GM12878 (cell line): Measurements from ENCODE around the gene PPM1K. TPM values are rescaled to one million over a fixed set of nuclear protein-coding genes. Genes with fewer than 3 reads are reported as not detected.

ENCODE experiments used
- BCL11A ChIP-seq: IDR thresholded peaks from 2 replicates; pipeline ENCODE4 v1.6.1; 2011; ENCODE audit warnings: low read depth, low read length
- CBFB ChIP-seq: IDR thresholded peaks from 2 replicates; pipeline ENCODE4 v1.6.1; 2016; ENCODE audit warnings: antibody characterized with exemption, low read depth
- CBX5 ChIP-seq: sonication (generic); IDR thresholded peaks from 2 replicates; pipeline ENCODE4 v1.6.1; 2016; ENCODE audit warnings: low read depth, moderate library complexity, mild to moderate bottlenecking, inconsistent platforms
- CREM ChIP-seq: IDR thresholded peaks from 2 replicates; pipeline ENCODE4 v1.6.1; 2014; ENCODE audit warnings: antibody characterized with exemption, low read depth
- DPF2 ChIP-seq: fragments of 450-650 bp; IDR thresholded peaks from 2 replicates; pipeline ENCODE4 v1.6.1; 2017; ENCODE audit warnings: mild to moderate bottlenecking
- IKZF1 ChIP-seq: fragments of 450-650 bp; conservative IDR thresholded peaks from 2 replicates; pipeline ENCODE4 v1.6.1; 2017; ENCODE audit warnings: antibody characterized with exemption, mild to moderate bottlenecking
- KLF5 ChIP-seq: fragments of 450-650 bp; IDR thresholded peaks from 2 replicates; pipeline ENCODE4 v1.6.1; 2014; ENCODE audit warnings: mild to moderate bottlenecking; ENCODE audit not compliant: partially characterized antibody
- MEF2B ChIP-seq: fragments of 450-650 bp; IDR thresholded peaks from 2 replicates; pipeline ENCODE4 v1.6.1; 2018; ENCODE audit warnings: mild to moderate bottlenecking, moderate library complexity; ENCODE audit not compliant: partially characterized antibody, poor library complexity, severe bottlenecking
- MYB ChIP-seq: fragments of 150-350 bp; IDR thresholded peaks from 2 replicates; pipeline ENCODE4 v1.6.1; 2014; ENCODE audit warnings: mild to moderate bottlenecking, low read depth, low read length, borderline replicate concordance
- MYC ChIP-seq: IDR thresholded peaks from 2 replicates; pipeline ENCODE4 v1.6.1; 2011; ENCODE audit warnings: mild to moderate bottlenecking, low read length, moderate library complexity, inconsistent platforms; ENCODE audit not compliant: insufficient read depth, insufficient replicate concordance, insufficient read length, severe bottlenecking
- PML ChIP-seq: IDR thresholded peaks from 2 replicates; pipeline ENCODE4 v1.6.1; 2012; ENCODE audit warnings: low read length, inconsistent platforms
- POLR2A ChIP-seq: IDR thresholded peaks from 2 replicates; pipeline ENCODE4 v1.6.1; 2011; ENCODE audit warnings: low read depth, mild to moderate bottlenecking, low read length
- POU2F2 ChIP-seq: IDR thresholded peaks from 3 replicates; pipeline ENCODE4 v1.6.1; 2011; ENCODE audit warnings: low read depth, mild to moderate bottlenecking, low read length, borderline replicate concordance
- RB1 ChIP-seq: fragments of 450-650 bp; formaldehyde crosslinking; IDR thresholded peaks from 2 replicates; pipeline ENCODE4 v1.6.1; 2017; ENCODE audit warnings: mild to moderate bottlenecking, borderline replicate concordance
- RCOR1 ChIP-seq: conservative IDR thresholded peaks from 2 replicates; pipeline ENCODE4 v1.6.1; 2012; ENCODE audit warnings: low read depth, low read length, improper control_type of control experiment
- YY1 ChIP-seq: IDR thresholded peaks from 2 replicates; pipeline ENCODE4 v1.6.1; 2011; ENCODE audit warnings: low read depth, mild to moderate bottlenecking, low read length
- ZNF24 ChIP-seq: fragments of 450-650 bp; IDR thresholded peaks from 2 replicates; pipeline ENCODE4 v1.6.1; 2017; ENCODE audit warnings: antibody characterized with exemption, mild to moderate bottlenecking
- polyA plus RNA-seq, 11 experiments: library from polyadenylated mRNA; depleted of rRNA in 4 of 11; unstranded in 6 of 11; stranded (reverse) in 5 of 11; fragments of >200 nt; fragmentation: Nextera tagmentation in 4 of 11; fragmentation: Illumina TruSeq in 1 of 11; extraction: Ambion mirVana in 4 of 11; extraction: Trizol in 1 of 11; gene quantifications; 1 replicate in 1 of 11; 2 replicates in 10 of 11; pipeline versions ENCODE4 v1.2.1 to v1.2.3, GENCODE V29; 2011 to 2016; ENCODE audit warnings: inconsistent platforms in 2 of 11, missing spikeins in 2 of 11, low read depth in 1 of 11
- total RNA-seq, 4 experiments: library from RNA; depleted of rRNA in 3 of 4; stranded (reverse); fragments of >200 nt in 3 of 4; fragmentation: Illumina TruSeq in 1 of 4; extraction: Trizol in 1 of 4; gene quantifications; 2 replicates each; pipeline versions ENCODE4 v1.2.1 to v1.2.3, GENCODE V29; 2013 to 2021
- TF ChIP-seq, protein P1 (sequence below): IDR thresholded peaks from 2 replicates; pipeline ENCODE4 v1.6.1; 2011; ENCODE audit warnings: low read depth, mild to moderate bottlenecking, low read length, moderate library complexity, borderline replicate concordance; ENCODE audit errors: extremely low read depth
- TF ChIP-seq, protein P2 (sequence below): fragments of 450-650 bp; IDR thresholded peaks from 2 replicates; pipeline ENCODE4 v1.6.1; 2017; ENCODE audit warnings: low read depth, mild to moderate bottlenecking, moderate library complexity
- TF ChIP-seq, protein P3 (sequence below): fragments of 450-650 bp; formaldehyde crosslinking; IDR thresholded peaks from 2 replicates; pipeline ENCODE4 v1.4.0; 2020; ENCODE audit warnings: mild to moderate bottlenecking, moderate library complexity

PPM1K gene
- total and polyA plus RNA-seq, 10 of the 15 experiments (the other 5 are each of a cell fraction or from before 2014, with no cell fraction given) = 25.0 to 79.1 (median 36.9) TPM

DNA sequence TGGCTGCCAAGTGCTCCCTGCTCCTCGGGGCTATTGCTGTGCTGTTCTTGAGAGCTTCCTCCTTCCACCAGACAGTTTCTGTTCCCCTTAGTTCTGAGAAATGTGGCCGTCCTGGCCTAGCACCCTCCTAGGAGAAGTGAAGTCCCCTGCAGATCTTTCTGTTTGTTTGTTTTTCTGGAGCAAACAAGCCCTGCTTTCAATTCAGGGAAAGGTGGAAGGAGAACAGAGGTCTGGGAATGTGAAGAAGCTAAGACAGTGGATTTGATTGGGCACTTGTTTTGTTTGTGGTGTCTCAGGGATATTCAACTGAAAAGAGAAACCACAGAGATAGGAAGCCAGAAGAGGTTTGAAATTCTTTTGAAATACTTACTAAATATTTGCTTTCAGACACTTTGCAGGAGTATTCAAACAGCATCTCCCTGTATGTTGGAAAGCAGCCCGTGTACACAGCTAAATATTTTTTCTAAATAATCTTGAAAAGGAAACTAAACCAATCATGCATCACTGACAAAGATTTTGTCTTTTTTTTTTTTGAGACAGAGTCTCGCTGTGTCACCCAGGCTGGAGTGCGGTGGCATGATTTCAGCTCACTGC is 36.5 kb upstream of the PPM1K start (continued):
- TF ChIP-seq POU2F2 (0 out of 3 replicates have a peak, but pooled peaks have one; percentile 59), MYB (no peak), POLR2A (peak; percentile 49), IKZF1 (peak; percentile 90), MYC (no peak), DPF2 (peak; percentile 90), KLF5 (no peak), MEF2B (peak; percentile 38), PML (0 out of 2 replicates have a peak, but pooled peaks have one; percentile 27), RB1 (no peak), CREM (no peak), RCOR1 (no peak), CBFB (no peak), BCL11A (peak; percentile 68), ZNF24 (no peak), YY1 (peak; percentile 52; the same call in 1 of the 2 replicates), CBX5 (peak; percentile 30; the same call in 1 of the 2 replicates)
- TF ChIP-seq, protein P1, sequence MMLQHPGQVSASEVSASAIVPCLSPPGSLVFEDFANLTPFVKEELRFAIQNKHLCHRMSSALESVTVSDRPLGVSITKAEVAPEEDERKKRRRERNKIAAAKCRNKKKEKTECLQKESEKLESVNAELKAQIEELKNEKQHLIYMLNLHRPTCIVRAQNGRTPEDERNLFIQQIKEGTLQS = no peak
- TF ChIP-seq, protein P2, sequence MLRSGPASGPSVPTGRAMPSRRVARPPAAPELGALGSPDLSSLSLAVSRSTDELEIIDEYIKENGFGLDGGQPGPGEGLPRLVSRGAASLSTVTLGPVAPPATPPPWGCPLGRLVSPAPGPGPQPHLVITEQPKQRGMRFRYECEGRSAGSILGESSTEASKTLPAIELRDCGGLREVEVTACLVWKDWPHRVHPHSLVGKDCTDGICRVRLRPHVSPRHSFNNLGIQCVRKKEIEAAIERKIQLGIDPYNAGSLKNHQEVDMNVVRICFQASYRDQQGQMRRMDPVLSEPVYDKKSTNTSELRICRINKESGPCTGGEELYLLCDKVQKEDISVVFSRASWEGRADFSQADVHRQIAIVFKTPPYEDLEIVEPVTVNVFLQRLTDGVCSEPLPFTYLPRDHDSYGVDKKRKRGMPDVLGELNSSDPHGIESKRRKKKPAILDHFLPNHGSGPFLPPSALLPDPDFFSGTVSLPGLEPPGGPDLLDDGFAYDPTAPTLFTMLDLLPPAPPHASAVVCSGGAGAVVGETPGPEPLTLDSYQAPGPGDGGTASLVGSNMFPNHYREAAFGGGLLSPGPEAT = peak; percentile 86
- TF ChIP-seq, protein P3, sequence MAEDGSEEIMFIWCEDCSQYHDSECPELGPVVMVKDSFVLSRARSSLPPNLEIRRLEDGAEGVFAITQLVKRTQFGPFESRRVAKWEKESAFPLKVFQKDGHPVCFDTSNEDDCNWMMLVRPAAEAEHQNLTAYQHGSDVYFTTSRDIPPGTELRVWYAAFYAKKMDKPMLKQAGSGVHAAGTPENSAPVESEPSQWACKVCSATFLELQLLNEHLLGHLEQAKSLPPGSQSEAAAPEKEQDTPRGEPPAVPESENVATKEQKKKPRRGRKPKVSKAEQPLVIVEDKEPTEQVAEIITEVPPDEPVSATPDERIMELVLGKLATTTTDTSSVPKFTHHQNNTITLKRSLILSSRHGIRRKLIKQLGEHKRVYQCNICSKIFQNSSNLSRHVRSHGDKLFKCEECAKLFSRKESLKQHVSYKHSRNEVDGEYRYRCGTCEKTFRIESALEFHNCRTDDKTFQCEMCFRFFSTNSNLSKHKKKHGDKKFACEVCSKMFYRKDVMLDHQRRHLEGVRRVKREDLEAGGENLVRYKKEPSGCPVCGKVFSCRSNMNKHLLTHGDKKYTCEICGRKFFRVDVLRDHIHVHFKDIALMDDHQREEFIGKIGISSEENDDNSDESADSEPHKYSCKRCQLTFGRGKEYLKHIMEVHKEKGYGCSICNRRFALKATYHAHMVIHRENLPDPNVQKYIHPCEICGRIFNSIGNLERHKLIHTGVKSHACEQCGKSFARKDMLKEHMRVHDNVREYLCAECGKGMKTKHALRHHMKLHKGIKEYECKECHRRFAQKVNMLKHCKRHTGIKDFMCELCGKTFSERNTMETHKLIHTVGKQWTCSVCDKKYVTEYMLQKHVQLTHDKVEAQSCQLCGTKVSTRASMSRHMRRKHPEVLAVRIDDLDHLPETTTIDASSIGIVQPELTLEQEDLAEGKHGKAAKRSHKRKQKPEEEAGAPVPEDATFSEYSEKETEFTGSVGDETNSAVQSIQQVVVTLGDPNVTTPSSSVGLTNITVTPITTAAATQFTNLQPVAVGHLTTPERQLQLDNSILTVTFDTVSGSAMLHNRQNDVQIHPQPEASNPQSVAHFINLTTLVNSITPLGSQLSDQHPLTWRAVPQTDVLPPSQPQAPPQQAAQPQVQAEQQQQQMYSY = no peak
